ENCODE results near the gene BICD1.

BICD1 gene

GRCh38 chr12:32102234-32102633 lies 4.4 kb upstream of the BICD1 start:
- no peak for DNase-seq (ENCODE audit: low read depth, low spot score)

GRCh38 chr12:32104572-32105355 lies 1.9 kb upstream of the BICD1 start:
- DNase-seq (ENCODE audit: low read depth, low spot score) = no peak

- no peak for DNase-seq (ENCODE audit: low read depth, low spot score)
Measured at GRCh38 chr12:32105986-32106516, 596 bp upstream of the BICD1 start.

- DNase-seq (ENCODE audit: low read depth, low spot score) = peak; percentile 2
Measured at GRCh38 chr12:32107359-32108267, 966 bp downstream of the BICD1 start.

- no peak for DNase-seq (ENCODE audit: low read depth, low spot score)
Measured at GRCh38 chr12:32108787-32109186, 2.1 kb downstream of the BICD1 start.

GRCh38 chr12:32110417-32110816 lies 3.8 kb downstream of the BICD1 start:
- no peak for DNase-seq (ENCODE audit: low read depth, low spot score)

GRCh38 chr12:32110942-32111341 lies 4.3 kb downstream of the BICD1 start:
- DNase-seq (ENCODE audit: low read depth, low spot score) = no peak

GRCh38 chr12:32115404-32116104 lies 8.9 kb downstream of the BICD1 start:
- no peak for DNase-seq (ENCODE audit: low read depth, low spot score)

- no peak for DNase-seq (ENCODE audit: low read depth, low spot score)
Measured at GRCh38 chr12:32116897-32117296, 10.2 kb downstream of the BICD1 start.

GRCh38 chr12:32117316-32117715 lies 10.7 kb downstream of the BICD1 start:
- DNase-seq (ENCODE audit: low read depth, low spot score) = no peak

- DNase-seq (ENCODE audit: low read depth, low spot score) = no peak
Measured at GRCh38 chr12:32118806-32119205, 12.2 kb downstream of the BICD1 start.

- DNase-seq (ENCODE audit: low read depth, low spot score) = no peak
Measured at GRCh38 chr12:32120419-32120818, 13.8 kb downstream of the BICD1 start.

GRCh38 chr12:32124637-32125036 lies 18.0 kb downstream of the BICD1 start:
- DNase-seq (ENCODE audit: low read depth, low spot score) = no peak

- DNase-seq (ENCODE audit: low read depth, low spot score) = no peak
Measured at GRCh38 chr12:32125455-32126084, 18.9 kb downstream of the BICD1 start.

- DNase-seq (ENCODE audit: low read depth, low spot score) = no peak
Measured at GRCh38 chr12:32126720-32127119, 20.1 kb downstream of the BICD1 start.

- DNase-seq (ENCODE audit: low read depth, low spot score) = no peak
Measured at GRCh38 chr12:32131666-32132065, 25.0 kb downstream of the BICD1 start.

GRCh38 chr12:32134101-32134888 lies 27.6 kb downstream of the BICD1 start:
- peak; percentile 10 for DNase-seq (ENCODE audit: low read depth, low spot score)

- DNase-seq (ENCODE audit: low read depth, low spot score) = no peak
Measured at GRCh38 chr12:32135967-32136366, 29.3 kb downstream of the BICD1 start.

- no peak for DNase-seq (ENCODE audit: low read depth, low spot score)
Measured at GRCh38 chr12:32136404-32136803, 29.8 kb downstream of the BICD1 start.

- DNase-seq (ENCODE audit: low read depth, low spot score) = no peak
Measured at GRCh38 chr12:32139064-32139421, 32.4 kb downstream of the BICD1 start.

- DNase-seq (ENCODE audit: low read depth, low spot score) = no peak
Measured at GRCh38 chr12:32140877-32141276, 34.2 kb downstream of the BICD1 start.
